Endothelial cell of umbilical vein (primary cell): ENCODE results near the gene BHMT. TPM values are rescaled to one million over a fixed set of nuclear protein-coding genes. Genes with fewer than 3 reads are reported as not detected.

Source experiments
- BruUV-seq: library from RNA; stranded (reverse); fragments of 400-500 nt; replicated peaks from 2 replicates; lab custom pipeline; 2021; lab: Mats Ljungman, UMichigan
- CTCF ChIA-PET: fragments of 300-600, 350-600 bp; sonication (Branson Sonifier 250); formaldehyde crosslinking; loops from one replicate; lab custom pipeline; 2021; ENCODE audit warnings: antibody characterized with exemption, inconsistent platforms; lab: Charles Lee
- POLR2A ChIA-PET: fragments of 300-600, 350-600 bp; sonication (Branson Sonifier 250); formaldehyde crosslinking; loops from one replicate; lab custom pipeline; 2021; ENCODE audit warnings: antibody characterized with exemption, inconsistent platforms; lab: Charles Lee
- DNase-seq: peaks from one replicate; pipeline ENCODE4 v3.0.0-alpha.2; 2011; ENCODE audit warnings: low read depth, low spot score
- FAIRE-seq: peaks from 2 replicates; lab custom pipeline; 2011; peaks lifted over from hg19 to GRCh38; lab: Jason Lieb, UNC
- H2AFZ ChIP-seq: 2 replicates; pipeline ENCODE4 v1.6.0; 2012; ENCODE audit warnings: low read depth, low read length, control low read depth, inconsistent platforms
- H3K27ac ChIP-seq: 2 replicates; pipeline ENCODE4 v1.5.1; 2011; ENCODE audit warnings: low read depth, mild to moderate bottlenecking, control low read depth, low read length, moderate library complexity; ENCODE audit not compliant: insufficient read depth
- H3K27me3 ChIP-seq, 2 experiments: 2 replicates each; pipeline versions ENCODE4 v1.6.0 to v1.6.1; 2011; ENCODE audit warnings: low read length in 2 of 2, mixed read lengths in 1 of 2; ENCODE audit not compliant: control insufficient read depth in 2 of 2, insufficient read depth in 2 of 2
- H3K36me3 ChIP-seq, 2 experiments: 2 replicates in 1 of 2; 3 replicates in 1 of 2; pipeline ENCODE4 v1.5.1; 2011; ENCODE audit warnings: low read length in 2 of 2, mild to moderate bottlenecking in 1 of 2, moderate library complexity in 1 of 2; ENCODE audit not compliant: control insufficient read depth in 2 of 2, insufficient read depth in 2 of 2; ENCODE audit errors: extremely low read depth in 1 of 2
- H3K4me1 ChIP-seq: 3 replicates; pipeline ENCODE4 v1.5.1; 2011; ENCODE audit warnings: mild to moderate bottlenecking, low read length; ENCODE audit not compliant: control insufficient read depth, insufficient read depth; ENCODE audit errors: extremely low read depth
- H3K4me2 ChIP-seq: 2 replicates; pipeline ENCODE4 v1.6.1; 2011; ENCODE audit warnings: low read length, control low read depth, mixed read lengths; ENCODE audit not compliant: insufficient read depth
- H3K4me3 ChIP-seq, 3 experiments: fragments of 200-600 bp in 1 of 3; sonication (generic), shearing (Covaris generic) in 1 of 3; replicated peaks in 1 of 3; 2 replicates each; pipeline ENCODE4 v1.5.1; 2011 to 2016; ENCODE audit warnings: control low read depth in 3 of 3, low read length in 3 of 3, mild to moderate bottlenecking in 2 of 3, inconsistent platforms in 1 of 3, low read depth in 1 of 3, moderate library complexity in 1 of 3; ENCODE audit not compliant: insufficient read depth in 1 of 3
- H3K79me2 ChIP-seq: 2 replicates; pipeline ENCODE4 v1.6.0; 2012; ENCODE audit warnings: low read length, inconsistent platforms; ENCODE audit not compliant: control insufficient read depth, insufficient read depth
- H3K9ac ChIP-seq: replicated peaks from 2 replicates; pipeline ENCODE3; 2011; ENCODE audit warnings: low read length, control low read depth; ENCODE audit not compliant: insufficient read depth; ENCODE audit errors: extremely low read depth
- H3K9me1 ChIP-seq: replicated peaks from 3 replicates; pipeline ENCODE4 v1.6.0; 2011; ENCODE audit warnings: mild to moderate bottlenecking, low read length; ENCODE audit not compliant: control insufficient read depth, insufficient read depth; ENCODE audit errors: extremely low read depth
- H3K9me3 ChIP-seq: replicated peaks from 2 replicates; pipeline ENCODE4 v1.5.1; 2012; ENCODE audit warnings: low read length, inconsistent platforms; ENCODE audit not compliant: control insufficient read depth, insufficient read depth
- H4K20me1 ChIP-seq: replicated peaks from 2 replicates; pipeline ENCODE3; 2011; ENCODE audit warnings: mild to moderate bottlenecking, low read length; ENCODE audit not compliant: control insufficient read depth, insufficient read depth; ENCODE audit errors: extremely low read depth
- EZH2 ChIP-seq: IDR thresholded peaks from 2 replicates; pipeline ENCODE4 v1.6.1; 2012; ENCODE audit warnings: borderline replicate concordance, low read depth, mild to moderate bottlenecking, moderate library complexity, low read length, inconsistent platforms; ENCODE audit not compliant: severe bottlenecking
- FOS ChIP-seq: IDR thresholded peaks from 2 replicates; pipeline ENCODE4 v1.6.1; 2011; ENCODE audit warnings: mild to moderate bottlenecking, low read length, moderate library complexity, borderline replicate concordance; ENCODE audit not compliant: insufficient read depth
- GATA2 ChIP-seq: IDR thresholded peaks from 2 replicates; pipeline ENCODE4 v1.7.0; 2011; ENCODE audit warnings: low read depth, mild to moderate bottlenecking, moderate library complexity, mixed read lengths, low read length; ENCODE audit not compliant: insufficient read length, insufficient read depth
- JUN ChIP-seq: IDR thresholded peaks from 2 replicates; pipeline ENCODE4 v1.6.1; 2011; ENCODE audit warnings: borderline replicate concordance, low read depth; ENCODE audit not compliant: insufficient read length, insufficient read depth
- MYC ChIP-seq: IDR thresholded peaks from one replicate; pipeline ENCODE4 v1.6.1; 2011; ENCODE audit warnings: mild to moderate bottlenecking, low read depth, low read length
- POLR2A ChIP-seq: IDR thresholded peaks from 2 replicates; pipeline ENCODE4 v1.6.1; 2012; ENCODE audit warnings: low read depth, mild to moderate bottlenecking, control low read depth, low read length
- POLR2AphosphoS5 ChIP-seq: IDR thresholded peaks from 2 replicates; pipeline ENCODE4 v1.6.1; 2012; ENCODE audit warnings: low read depth, mild to moderate bottlenecking, control low read depth, low read length, moderate library complexity; ENCODE audit not compliant: insufficient read depth
- dilution Hi-C: fragments of 300-500 bp; cut with MboI; formaldehyde crosslinking; loops from one replicate; pipeline ENCODE4 v1.15.0; 2019; ENCODE audit warnings: low sequenced_read_pairs; ENCODE audit not compliant: extremely low pct_ligation_motif_present
- intact Hi-C: fragments of 100-400 bp; cut with micrococcal nuclease; formaldehyde crosslinking; loops from one replicate; pipeline ENCODE4 v1.10.0; 2022
- polyA plus RNA-seq, 4 experiments: library from polyadenylated mRNA; depleted of rRNA in 3 of 4; stranded (reverse) in 3 of 4; unstranded in 1 of 4; fragments of >200 nt; gene quantifications; 2 replicates each; pipeline versions ENCODE4 v1.2.1 to v1.2.3, GENCODE V29; 2011 to 2012; ENCODE audit warnings: missing spikeins in 1 of 4
- total RNA-seq: library from RNA; stranded (reverse); gene quantifications from 2 replicates; pipeline ENCODE4 v1.2.3, GENCODE V29; 2021
- TF ChIP-seq, protein P1 (sequence below): IDR thresholded peaks from 2 replicates; pipeline ENCODE4 v1.6.1; 2011; ENCODE audit not compliant: insufficient read depth, insufficient read length
- TF ChIP-seq, protein P2 (sequence below), 2 donors: IDR thresholded peaks; 1 replicate in 1 of 2; 2 replicates in 1 of 2; pipeline ENCODE4 v1.5.1; 2011; ENCODE audit warnings: low read length in 2 of 2, mild to moderate bottlenecking in 2 of 2, moderate library complexity in 2 of 2, control low read depth in 1 of 2, inconsistent platforms in 1 of 2, low read depth in 1 of 2; ENCODE audit not compliant: insufficient read depth in 1 of 2; ENCODE audit errors: extremely low read depth in 1 of 2

BHMT gene
- total and polyA plus RNA-seq, 2 donors (not counting 3 experiments of a cell fraction or from before 2014, with no cell fraction given), result not detected

DNA sequence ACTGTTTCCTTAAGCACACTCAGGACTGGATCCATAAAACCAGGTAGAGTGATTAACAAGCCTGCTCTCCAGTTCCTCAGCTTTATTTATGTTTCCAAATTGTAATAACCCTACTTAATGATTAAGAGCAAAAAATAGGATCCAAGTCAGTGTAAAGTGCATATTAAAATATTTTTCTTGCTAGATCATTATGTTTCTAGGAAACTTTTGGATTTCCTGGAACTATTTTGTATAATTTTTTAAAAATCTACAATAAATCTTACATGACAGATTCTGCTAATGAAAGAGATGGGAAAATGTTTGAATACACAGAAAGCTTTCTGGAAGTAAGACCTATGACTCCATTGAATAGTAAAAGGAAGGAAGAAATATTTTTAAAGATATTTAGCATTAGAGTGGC is 35.5 kb downstream of the BHMT start:
- Histone ChIP-seq H3K9me1 (no peaks in the 10 kb centered on the region), H4K20me1 (no peaks in the 10 kb centered on the region), H3K4me1 (no peaks in the 10 kb centered on the region), H3K9me3 (no peaks in the 10 kb centered on the region), H3K27me3 (peaks cover 9 to 10% of the 10 kb centered on the region in 2 experiments), H3K9ac (no peak overlapping the region), H3K27ac (no peak overlapping the region), H3K4me3 (no peak overlapping the region), H3K36me3 (no peaks in the 10 kb centered on the region), H2AFZ (no peak overlapping the region), H3K79me2 (no peaks in the 10 kb centered on the region), H3K4me2 (no peak overlapping the region)
- DNase-seq, result no peak
- POLR2A ChIA-PET, result no interaction called here
- CTCF ChIA-PET, result interaction anchor here (0.9 to 2.4 kb wide), 3 partner anchors 14 to 122 kb away, joined by 3 to 11 read pairs (median 4); no protein-coding TSS in a partner anchor
- no TSS peak for BruUV-seq
- TF ChIP-seq POLR2AphosphoS5, result no peak
- no peak for TF ChIP-seq POLR2A
- TF ChIP-seq, protein P1, sequence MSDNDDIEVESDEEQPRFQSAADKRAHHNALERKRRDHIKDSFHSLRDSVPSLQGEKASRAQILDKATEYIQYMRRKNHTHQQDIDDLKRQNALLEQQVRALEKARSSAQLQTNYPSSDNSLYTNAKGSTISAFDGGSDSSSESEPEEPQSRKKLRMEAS, result no peak
- TF ChIP-seq FOS, result no peak
- TF ChIP-seq JUN, result no peak
- TF ChIP-seq, protein P2, sequence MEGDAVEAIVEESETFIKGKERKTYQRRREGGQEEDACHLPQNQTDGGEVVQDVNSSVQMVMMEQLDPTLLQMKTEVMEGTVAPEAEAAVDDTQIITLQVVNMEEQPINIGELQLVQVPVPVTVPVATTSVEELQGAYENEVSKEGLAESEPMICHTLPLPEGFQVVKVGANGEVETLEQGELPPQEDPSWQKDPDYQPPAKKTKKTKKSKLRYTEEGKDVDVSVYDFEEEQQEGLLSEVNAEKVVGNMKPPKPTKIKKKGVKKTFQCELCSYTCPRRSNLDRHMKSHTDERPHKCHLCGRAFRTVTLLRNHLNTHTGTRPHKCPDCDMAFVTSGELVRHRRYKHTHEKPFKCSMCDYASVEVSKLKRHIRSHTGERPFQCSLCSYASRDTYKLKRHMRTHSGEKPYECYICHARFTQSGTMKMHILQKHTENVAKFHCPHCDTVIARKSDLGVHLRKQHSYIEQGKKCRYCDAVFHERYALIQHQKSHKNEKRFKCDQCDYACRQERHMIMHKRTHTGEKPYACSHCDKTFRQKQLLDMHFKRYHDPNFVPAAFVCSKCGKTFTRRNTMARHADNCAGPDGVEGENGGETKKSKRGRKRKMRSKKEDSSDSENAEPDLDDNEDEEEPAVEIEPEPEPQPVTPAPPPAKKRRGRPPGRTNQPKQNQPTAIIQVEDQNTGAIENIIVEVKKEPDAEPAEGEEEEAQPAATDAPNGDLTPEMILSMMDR (IDR thresholded peaks at IDR 0.05; ENCODE audit: extremely low read depth in 1 of 2, insufficient read depth in 1 of 2, low read depth in 1 of 2, low read length in 2 of 2), result no peak
- no peak for TF ChIP-seq MYC
- TF ChIP-seq GATA2, result no peak
- no peak for TF ChIP-seq EZH2
- intact Hi-C loops (no loop called here), dilution Hi-C loops (no loop called here)
- no peak for FAIRE-seq
